ENCODE measurements around the gene STRIP2.

- no peak for TF ChIP-seq POLR2A (IDR thresholded peaks at IDR 0.05)
- TF ChIP-seq CTCF (IDR thresholded peaks at IDR 0.05) = no peak
- TF ChIP-seq EP300 (IDR thresholded peaks at IDR 0.05) = no peak
Measured at GRCh38 chr7:129514683-129515082, 80.5 kb downstream of the STRIP2 start.

Data from ovary (tissue), 3 donors.